CD4-positive, alpha-beta T cell treated with Interleukin-15 for 4 hours (primary cell): ENCODE results near the gene LGR4.
"Not testable (repeated sequence)": the region's sequence is repeated elsewhere in the genome, so short reads cannot be mapped to it uniquely, and the experiment has no call there.

Experiments used
- DNase-seq: peaks from one replicate; pipeline ENCODE4 v3.0.0-alpha.2; 2020; ENCODE audit warnings: low spot score

Gene LGR4

DNA sequence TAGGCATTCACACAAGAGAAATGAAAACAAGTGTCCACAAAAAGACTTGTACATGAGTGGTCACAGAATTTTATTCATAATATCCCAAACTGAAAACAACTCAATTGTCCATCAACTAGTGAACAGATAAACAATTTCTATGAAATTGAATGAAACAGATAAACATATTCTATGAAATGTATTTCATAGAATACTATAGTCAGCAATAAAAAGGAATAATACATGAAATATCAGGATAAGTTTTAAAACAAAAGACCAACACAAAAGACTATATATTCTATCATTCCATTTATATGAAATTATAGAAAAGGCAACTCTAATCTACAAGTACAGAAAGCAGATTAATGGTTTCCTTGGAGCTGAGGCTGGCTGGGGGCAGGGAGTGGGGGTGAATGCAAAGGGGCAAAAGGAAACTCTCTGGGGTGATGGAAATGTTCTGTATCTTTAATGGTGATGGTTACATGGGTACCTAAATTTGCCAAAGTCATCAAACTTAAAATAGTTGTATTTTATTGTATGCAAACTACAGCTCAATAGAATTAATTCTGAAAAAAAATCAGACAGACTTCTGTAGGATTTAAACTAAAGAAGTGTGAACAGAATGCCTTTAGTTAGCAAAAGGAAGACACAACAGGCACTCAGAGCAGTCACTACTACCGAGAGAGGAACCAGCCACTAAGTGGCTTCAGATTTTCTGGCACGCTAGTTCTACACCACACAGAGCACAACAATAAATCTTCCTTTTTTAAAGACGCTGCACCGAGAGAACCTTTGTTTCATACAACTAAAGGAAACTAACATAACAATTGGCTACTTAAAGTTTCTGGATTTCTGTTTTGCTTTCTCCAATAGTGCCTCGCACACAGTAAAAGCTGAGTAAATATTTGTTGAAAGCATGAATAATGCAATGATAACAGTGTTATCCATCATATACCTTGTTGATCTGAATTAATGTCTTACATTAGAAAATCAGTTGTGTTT is 124.9 kb downstream of the LGR4 start:
- DNase-seq, result no peak

DNA sequence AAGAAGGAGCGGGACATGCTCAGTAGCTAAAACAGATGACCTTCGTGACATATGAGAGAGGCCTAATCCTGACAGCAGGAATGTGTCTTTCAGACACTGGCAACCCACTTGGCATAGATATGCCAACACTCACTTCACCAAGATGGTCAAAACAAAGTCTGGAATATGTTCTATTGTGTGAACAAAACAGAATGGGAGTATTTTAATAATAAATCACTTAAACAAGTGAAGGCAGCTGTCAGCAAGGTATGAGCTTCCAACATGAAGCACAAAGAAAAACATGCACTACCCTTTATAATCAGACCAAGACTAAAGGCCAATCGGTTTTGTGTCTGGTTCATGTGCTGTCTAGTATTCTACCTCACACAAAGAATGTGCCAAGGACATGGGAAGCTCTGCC is 132.6 kb downstream of the LGR4 start:
- no peak for DNase-seq

DNA sequence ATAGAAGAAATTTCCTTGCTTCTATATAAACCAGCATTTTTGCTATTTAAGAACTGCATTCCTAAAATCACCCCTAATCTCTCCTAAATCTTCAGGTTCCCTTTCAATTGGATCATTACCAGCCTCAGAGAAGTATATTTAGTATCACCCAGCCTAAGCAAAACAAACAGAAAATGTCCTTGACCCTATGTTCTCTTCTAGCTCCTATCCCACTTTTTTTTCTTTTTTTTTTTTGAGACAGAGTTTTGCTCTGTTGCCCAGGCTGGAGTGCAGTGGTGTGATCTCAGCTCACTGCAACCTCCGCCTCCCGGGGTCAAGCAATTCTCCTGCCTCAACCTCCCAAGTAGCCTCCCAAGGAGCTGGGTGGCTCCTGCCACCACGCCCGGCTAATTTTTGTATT is 137.8 kb downstream of the LGR4 start:
- not testable (repeated sequence) for DNase-seq

DNA sequence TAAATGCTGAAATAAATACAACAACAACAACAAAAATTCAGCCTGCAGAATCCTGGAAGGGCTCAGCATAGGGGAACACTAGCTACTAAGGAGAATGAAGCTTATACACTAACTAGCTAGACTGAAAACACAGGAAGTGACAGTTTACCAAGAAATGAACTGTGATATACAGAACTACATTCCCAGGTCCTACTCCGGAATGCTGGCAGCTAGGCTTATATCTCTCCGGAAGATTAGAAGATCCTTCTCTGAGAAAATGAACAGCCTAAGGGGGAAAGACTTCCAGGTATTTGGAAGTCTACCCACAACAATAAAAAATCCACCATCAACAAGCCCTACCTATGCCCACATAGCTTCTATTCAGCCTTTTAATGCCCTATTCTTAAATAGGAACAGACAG is 140.6 kb downstream of the LGR4 start:
- no peak for DNase-seq

DNA sequence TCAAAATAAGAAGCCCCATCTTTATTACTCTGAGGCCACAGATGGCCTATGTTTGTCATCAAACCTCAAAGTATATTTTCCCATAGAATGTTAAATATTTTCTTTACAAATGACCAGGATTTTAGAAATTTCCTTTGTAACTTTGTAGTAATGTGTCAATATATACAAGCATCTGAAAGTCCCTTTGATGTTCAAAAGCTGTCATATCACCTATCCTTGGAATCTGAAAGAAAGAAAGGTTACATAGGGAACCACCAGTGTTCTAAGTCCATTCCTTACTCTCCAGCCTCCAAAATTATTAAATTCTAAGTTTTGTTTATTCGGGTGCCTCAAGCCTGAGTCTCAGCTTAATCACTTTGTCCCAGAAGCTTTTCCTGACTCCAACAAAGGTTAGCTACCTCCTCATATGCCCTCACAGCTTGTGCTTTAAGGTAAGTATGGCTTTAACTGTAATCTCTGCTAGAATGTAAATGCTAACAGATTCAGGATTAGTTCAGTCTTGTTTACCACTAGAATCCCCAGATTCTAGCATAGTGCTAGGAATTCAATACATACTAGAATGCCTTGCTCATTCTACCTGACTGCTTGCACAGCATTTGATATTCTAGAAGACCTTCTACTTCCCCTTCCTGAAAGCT is 141.8 kb downstream of the LGR4 start:
- no peak for DNase-seq

DNA sequence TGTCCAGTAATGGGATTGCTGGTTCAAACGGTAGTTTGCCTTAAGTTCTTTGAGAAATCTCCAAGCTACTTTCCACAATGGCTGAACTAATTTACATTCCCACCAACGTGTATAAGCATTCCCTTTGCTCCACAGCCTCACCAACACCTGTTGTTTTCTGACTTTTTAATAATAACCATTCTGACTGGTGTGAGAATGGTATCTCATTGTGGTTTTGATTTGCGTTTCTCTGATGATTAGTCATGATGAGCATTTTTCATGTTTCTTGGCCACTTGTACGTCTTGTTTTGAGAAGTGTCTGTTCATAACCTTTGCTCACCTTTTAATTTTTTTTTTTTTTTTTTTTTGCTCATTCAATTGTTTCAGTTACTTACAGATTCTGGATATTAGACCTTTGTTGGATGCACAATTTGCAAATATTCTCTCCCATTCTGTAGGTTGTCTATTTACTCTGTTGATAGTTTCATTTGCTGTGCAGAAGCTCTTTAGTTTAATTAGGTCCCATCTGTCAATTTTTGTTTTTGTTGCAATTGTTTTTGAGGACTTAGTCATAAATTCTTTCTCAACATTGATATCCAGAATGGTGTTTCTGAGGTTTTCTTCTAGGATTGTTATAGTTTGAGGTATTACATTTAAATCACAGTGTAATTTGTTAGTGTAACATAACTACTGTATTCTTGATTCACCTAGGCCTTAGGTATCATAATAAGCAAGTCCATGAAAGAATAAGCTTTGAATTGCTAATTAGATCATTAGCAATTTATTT is 142.5 kb downstream of the LGR4 start:
- no peak for DNase-seq

DNA sequence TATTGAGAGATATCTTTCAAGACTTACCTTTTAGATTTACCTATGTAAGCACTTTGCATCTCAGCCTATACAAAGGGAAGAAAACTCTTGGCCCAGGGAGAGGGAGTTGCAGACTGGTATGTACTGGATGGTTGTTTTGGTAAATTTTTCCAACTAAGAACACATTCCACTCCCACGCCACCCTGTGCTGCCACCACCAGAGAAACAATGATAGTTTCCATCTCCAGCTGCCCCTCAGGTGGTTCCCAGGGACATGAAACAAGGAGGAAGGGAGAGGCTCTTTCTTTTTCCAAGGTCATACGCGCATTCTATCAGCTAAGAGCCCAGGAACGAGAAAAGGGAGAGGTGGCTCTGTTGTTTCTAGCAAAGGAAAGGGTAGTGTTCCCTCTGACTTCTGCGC is 144.0 kb downstream of the LGR4 start:
- no peak for DNase-seq

DNA sequence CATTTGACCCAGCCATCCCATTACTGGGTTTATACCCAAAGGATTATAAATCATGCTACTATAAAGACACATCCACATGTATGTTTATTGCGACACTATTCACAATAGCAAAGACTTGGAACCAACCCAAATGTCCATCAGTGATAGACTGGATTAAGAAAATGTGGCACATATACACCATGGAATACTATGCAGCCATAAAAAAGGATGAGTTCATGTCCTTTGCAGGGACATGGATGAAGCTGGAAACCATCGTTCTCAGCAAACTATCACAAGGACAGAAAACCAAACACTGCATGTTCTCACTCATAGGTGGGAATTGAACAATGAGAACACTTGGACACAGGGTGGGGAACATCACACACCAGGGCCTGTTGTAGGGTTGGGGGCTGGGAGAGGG is 145.5 kb downstream of the LGR4 start:
- DNase-seq, result not testable (repeated sequence)

DNA sequence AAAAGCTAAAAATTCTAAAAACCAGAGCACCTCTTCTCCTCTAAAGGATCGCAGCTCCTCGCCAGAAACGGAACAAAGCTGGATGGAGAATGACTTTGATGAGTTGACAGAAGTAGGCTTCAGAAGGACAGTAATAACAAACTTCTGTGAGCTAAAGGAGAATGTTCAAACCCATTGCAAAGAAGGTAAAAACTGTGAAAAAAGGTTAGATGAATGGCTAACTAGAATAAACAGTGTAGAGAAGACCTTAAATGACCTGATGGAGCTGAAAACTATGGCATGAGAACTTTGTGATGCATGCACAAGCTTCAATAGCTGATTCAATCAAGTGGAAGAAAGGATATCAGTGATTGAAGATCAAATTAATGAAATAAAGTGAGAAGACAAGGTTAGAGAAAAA is 150.4 kb downstream of the LGR4 start:
- not testable (repeated sequence) for DNase-seq

DNA sequence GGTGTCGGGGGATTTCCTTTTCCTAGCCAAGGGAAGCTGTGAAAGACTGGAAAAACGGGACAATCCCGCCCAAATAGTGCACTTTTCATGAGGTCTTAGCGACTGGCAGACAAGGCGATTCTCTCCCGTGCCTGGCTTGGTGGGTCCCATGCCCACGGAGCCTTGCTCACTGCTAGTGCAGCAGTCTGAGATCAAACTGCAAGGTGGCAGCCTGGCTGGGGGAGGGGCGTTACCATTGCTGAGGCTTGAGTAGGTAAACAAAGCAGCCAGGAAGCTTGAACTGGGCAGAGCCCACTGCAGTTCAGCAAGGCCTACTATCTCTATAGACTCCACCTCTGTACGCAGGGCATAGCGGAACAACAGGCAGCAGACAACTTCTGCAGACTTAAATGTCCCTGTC is 151.2 kb downstream of the LGR4 start:
- not testable (repeated sequence) for DNase-seq

DNA sequence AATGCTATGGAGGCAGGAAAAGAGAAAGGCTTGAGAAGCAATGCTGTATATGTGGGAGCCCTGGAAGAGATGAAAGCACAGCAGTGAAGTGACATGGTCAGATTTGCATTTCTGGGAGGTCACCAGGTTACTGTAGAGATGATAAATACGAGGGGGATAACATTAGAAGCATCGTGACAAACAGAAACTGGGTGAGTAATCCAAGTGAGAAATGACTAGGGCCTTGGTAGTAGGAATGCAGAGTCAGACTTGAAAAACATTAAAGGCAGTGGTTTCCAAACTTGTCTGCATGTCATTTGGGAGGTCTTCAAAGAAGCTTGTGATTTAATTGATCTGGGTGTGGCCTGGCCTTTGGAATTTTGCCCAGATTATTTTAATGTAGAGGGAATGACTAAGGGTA is 153.5 kb downstream of the LGR4 start:
- no peak for DNase-seq

DNA sequence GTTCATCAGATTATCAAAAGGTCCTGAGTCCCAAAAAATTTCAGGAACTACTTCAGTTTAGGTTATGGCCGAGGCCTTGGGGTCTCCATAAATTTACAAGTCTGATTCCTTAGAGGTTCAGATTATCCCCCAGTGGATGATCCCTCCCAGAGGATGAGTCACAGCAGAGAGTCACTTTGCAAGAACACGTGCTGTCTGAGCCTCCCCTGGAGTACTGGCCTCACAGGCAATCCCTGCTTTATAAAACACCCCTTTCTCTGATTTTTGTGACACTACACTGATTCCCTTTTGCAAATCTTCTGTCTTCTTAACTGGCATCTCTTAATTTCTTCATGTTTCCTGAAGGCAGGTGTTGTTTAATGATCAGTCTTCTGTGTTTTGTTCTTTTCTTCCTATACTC is 154.8 kb downstream of the LGR4 start:
- no peak for DNase-seq
